ENCODE measurements around the gene SGSM2. TPM values are rescaled to one million over a fixed set of nuclear protein-coding genes. Genes with fewer than 3 reads are reported as not detected.

Gene SGSM2
- total RNA-seq, 1 donor from 2014 or later, result 57.2 TPM

- intact Hi-C loops (cut with micrococcal nuclease), result loop anchor here (2.0 kb wide), 4 partner anchors 34 to 282 kb away; partner anchors contain the start of genes HIC1, MNT, SMG6 and SRR
Observed at GRCh38 chr17:2336215-2336851, 968 bp upstream of the SGSM2 start, which contains the start of gene TSR1. TSS of gene TSR1 (minus strand) at chr17:2336457. CDS start at chr17:2336427, 30 bp downstream.

DNA sequence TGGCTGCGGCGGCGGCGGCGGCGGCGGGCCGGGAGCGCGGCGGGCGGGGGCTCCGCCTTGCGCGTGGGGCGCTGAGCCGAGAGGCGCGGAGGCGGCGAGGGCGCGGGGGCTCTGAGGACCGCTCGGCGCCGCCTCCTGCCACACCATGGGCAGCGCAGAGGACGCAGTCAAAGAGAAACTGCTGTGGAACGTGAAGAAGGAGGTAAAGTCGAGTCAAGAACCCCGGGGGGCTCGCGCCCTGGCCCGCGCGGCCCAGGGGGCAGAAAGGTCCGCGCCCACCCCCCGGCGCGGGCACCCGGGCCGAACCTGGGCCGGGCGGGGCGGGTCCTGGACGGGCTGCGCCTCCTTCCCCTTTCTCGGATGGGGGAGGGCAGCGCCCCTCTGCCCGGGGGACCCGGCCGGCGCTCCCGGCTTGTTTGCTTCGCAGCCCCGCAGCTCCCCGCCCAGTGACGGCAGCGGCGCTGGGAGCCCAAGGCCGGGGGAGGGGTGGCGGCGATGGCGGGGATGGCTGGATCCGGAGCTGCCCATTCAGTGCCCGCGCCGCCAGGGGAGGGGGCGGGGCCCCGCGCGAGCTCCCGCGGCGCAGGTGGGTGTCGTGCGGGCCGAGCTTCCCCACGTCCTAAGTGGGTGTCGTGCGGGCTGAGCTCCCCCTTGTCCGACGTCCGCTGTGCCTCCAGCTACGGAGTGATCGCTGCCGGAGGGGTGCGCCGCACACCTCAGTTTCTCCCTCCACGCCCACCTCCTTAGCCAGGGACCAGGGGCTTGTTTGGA, 428 bp downstream of the SGSM2 start:
- intact Hi-C loops (cut with micrococcal nuclease), result loop anchor here (1.0 to 2.0 kb wide), 5 partner anchors 16 to 283 kb away; partner anchors contain the start of genes HIC1, MNT, SMG6 and SRR

DNA sequence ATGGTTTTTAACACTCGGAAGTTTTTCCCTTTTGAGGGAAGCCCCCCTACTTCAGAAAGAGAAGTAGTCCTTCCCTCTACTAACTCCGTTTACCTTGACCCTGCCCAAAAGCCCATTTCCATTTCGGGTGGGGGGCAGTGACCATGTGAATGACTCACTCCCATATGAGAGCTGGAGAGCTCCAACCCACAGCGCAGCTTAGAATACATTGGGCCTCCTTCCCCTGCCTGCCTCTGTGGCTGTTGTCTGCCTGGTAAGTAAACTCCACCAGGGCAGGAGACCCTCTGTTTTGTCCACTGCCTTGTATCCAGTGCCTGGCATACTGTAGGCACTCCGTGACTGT, 985 bp downstream of the SGSM2 start:
- intact Hi-C loops (cut with micrococcal nuclease), result loop anchor here (1.0 kb wide), 1 partner anchor 15 kb away; no protein-coding TSS in a partner anchor

- intact Hi-C loops (cut with micrococcal nuclease), result no loop called here
Observed at GRCh38 chr17:2343421-2343820, 6.1 kb downstream of the SGSM2 start.

- intact Hi-C loops (cut with micrococcal nuclease), result no loop called here
Observed at GRCh38 chr17:2344528-2344927, 7.2 kb downstream of the SGSM2 start.

DNA sequence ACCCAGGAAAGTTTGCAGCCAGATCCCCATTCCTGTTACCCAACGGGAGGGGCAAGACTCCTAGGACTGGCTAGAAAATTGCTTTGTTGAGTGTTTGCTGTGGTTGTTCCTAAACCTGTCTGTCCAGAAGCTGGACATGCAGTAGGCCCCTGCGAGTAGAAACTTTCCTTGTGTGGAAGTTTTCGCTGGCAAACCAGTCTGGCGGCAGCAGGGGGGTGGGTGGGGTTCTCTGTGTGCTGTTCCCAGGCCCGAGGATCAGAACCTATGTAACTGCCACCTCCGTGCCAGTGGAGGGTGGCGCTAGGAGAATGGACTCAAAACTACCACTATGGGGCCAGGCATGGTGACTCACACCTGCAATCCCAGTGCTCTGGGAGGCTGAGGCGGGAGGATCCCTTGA, 9.2 kb downstream of the SGSM2 start:
- intact Hi-C loops (cut with micrococcal nuclease), result no loop called here

DNA sequence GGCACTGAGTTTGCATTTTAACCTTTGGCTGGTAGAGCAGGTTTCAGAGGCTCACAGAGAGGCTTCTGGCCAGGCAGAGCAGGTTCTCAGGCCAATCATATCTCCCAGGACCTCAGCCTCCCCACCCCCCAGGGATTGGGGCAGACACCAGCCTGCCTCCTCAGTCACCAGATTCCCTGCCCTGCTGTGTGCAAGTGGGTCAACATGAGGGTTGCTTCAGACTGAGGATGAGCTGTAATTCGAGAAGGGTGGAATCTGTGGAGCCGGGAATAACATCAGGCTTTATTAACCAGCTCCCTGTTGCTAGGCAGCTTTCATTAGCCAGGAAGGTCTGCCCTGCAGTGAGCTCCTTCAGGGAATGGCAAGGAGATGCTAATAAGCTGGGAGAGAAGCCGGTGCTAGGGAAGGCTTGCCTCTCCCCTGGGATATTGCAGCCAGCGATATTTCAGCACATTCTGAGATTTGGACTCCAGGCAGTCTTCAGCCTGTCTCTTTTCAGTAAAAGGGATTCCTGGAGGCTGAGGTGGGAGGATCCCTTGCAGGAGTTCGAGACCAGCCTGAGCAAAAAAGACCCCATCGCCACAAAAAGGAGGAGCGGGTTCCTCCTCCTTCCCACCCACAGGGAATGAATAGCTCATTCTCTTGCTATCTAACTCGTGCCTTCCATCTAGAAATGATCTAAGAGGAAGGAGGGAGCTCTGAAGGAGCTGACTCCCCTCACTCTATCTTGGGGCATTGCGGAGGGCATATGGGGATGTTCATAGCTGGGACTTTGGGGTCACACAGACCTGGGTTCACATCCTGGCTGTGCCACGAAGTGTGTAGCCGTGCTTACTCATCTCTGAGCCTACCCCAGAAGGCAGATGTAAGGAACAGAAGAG, 10.7 kb downstream of the SGSM2 start:
- intact Hi-C loops (cut with micrococcal nuclease), result no loop called here

DNA sequence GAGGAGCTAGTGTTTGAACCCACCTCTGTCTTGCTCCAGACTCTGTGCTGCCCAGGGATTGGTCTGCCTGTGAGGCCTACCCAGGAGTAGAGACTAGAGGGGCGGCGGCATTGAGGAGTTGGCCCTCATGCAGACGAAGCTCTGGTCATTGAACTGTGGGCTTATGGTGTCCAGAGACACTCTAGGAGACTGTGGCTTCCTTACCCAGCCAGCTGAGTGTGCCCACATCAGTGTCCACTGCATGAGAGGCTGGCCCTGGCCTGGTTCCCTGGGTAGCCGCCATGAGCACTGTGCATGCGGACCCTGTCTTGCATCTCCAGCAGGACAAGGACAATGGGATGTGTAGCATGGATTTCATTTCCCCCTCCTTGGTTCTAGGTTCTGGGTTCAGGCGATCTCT, 14.0 kb downstream of the SGSM2 start:
- intact Hi-C loops (cut with micrococcal nuclease), result no loop called here

DNA sequence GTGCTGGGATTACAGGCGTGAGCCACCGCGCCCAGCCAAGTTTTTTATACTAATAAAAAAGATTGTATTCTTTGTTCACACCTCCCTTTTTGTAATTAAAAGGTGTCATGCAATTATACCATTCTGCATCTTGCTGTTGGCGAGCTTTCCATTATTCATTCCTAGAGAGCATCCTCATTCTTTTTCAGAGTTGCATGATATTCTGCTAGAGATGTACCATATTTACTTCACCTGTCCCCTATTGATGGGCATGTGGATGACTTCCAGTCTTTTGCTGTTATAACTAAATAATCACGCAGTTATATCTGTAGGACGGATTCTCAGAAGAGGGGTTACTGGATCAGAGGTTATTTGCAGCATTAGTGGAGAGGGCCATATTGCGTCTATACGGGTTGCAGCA, 17.0 kb downstream of the SGSM2 start:
- intact Hi-C loops (cut with micrococcal nuclease), result no loop called here

- intact Hi-C loops (cut with micrococcal nuclease), result no loop called here
Observed at GRCh38 chr17:2357237-2357636, 19.9 kb downstream of the SGSM2 start.

- intact Hi-C loops (cut with micrococcal nuclease), result no loop called here
Observed at GRCh38 chr17:2357931-2358434, 20.7 kb downstream of the SGSM2 start.

GRCh38 chr17:2361010-2361760, 23.9 kb downstream of the SGSM2 start:
- intact Hi-C loops (cut with micrococcal nuclease), result no loop called here

DNA sequence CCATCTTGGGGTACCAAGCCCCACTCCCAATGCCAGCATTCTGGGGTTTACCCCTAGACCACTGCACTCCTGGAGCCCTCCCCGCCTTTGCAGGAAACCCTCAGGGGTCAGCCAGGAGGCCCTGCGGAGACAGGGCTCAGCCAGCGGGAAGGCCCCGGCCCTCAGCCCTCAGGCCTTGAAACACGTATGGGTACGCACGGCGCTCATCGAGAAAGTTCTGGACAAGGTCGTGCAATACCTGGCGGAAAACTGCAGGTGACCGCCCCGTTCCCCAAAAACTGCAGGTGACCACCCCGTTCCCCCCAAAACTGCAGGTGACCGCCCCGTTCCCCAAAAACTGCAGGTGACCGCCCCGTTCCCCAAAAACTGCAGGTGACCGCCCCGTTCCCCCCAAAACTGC, 24.7 kb downstream of the SGSM2 start:
- intact Hi-C loops (cut with micrococcal nuclease), result no loop called here

GRCh38 chr17:2362416-2362815, 25.1 kb downstream of the SGSM2 start:
- intact Hi-C loops (cut with micrococcal nuclease), result no loop called here

GRCh38 chr17:2362881-2363280, 25.6 kb downstream of the SGSM2 start:
- intact Hi-C loops (cut with micrococcal nuclease), result no loop called here

DNA sequence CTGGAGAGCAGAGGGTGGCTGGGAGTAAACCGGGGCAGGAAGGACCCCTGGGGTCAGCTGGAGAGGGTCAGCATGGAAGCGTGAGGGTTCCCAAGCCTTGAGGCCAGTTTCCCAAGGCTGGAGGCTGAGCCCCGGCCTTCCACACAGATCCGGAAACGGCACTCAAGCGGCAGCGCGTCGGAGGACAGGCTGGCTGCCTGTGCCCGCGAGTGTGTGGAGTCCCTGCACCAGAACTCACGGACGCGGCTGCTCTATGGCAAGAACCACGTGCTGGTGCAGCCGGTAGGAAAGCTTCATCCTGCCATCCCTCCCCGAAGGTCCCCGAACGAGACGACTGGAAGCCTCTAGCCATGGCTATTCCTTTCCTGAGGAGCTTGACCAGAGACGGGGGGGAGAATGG, 26.0 kb downstream of the SGSM2 start:
- intact Hi-C loops (cut with micrococcal nuclease), result no loop called here

GRCh38 chr17:2363851-2364762, 26.8 kb downstream of the SGSM2 start:
- intact Hi-C loops (cut with micrococcal nuclease), result no loop called here

GRCh38 chr17:2364763-2365116, 27.4 kb downstream of the SGSM2 start:
- intact Hi-C loops (cut with micrococcal nuclease), result no loop called here

- intact Hi-C loops (cut with micrococcal nuclease), result no loop called here
Observed at GRCh38 chr17:2365132-2365531, 27.8 kb downstream of the SGSM2 start.
